ENCODE results near the gene COL3A1.

Gene COL3A1

GRCh38 chr2:188963741-188964140 is 10.4 kb upstream of the COL3A1 start:
- TF ChIP-seq CTCF (IDR thresholded peaks at IDR 0.05; ENCODE audit: low read depth, low read length) (no peak), POLR2A (IDR thresholded peaks at IDR 0.05; ENCODE audit: extremely low read depth, insufficient read length) (no peak), MAX (IDR thresholded peaks at IDR 0.05; ENCODE audit: low read depth, low read length) (no peak), MYC (IDR thresholded peaks at IDR 0.05; ENCODE audit: low read depth, low read length) (no peak)
- DNase-seq (ENCODE audit: low read depth), result no peak
- H3K4me3 ChIP-seq (ENCODE audit: low read depth, low read length), result no peak overlapping the region

- no peak for DNase-seq (ENCODE audit: low read depth)
- TF ChIP-seq MAX (IDR thresholded peaks at IDR 0.05; ENCODE audit: low read depth, low read length), result no peak
- no peak for TF ChIP-seq MYC (IDR thresholded peaks at IDR 0.05; ENCODE audit: low read depth, low read length)
- TF ChIP-seq CTCF (IDR thresholded peaks at IDR 0.05; ENCODE audit: low read depth, low read length), result no peak
- no peak for TF ChIP-seq POLR2A (IDR thresholded peaks at IDR 0.05; ENCODE audit: extremely low read depth, insufficient read length)
- no peak overlapping the region for H3K4me3 ChIP-seq (ENCODE audit: low read depth, low read length)
Observed at GRCh38 chr2:188964976-188965546, 9.1 kb upstream of the COL3A1 start.

- TF ChIP-seq MAX (IDR thresholded peaks at IDR 0.05; ENCODE audit: low read depth, low read length) (no peak), MYC (IDR thresholded peaks at IDR 0.05; ENCODE audit: low read depth, low read length) (no peak), POLR2A (IDR thresholded peaks at IDR 0.05; ENCODE audit: extremely low read depth, insufficient read length) (no peak), CTCF (IDR thresholded peaks at IDR 0.05; ENCODE audit: low read depth, low read length) (no peak)
- DNase-seq (ENCODE audit: low read depth), result no peak
- H3K4me3 ChIP-seq (ENCODE audit: low read depth, low read length), result no peak overlapping the region
Observed at GRCh38 chr2:188965563-188965962, 8.6 kb upstream of the COL3A1 start.

GRCh38 chr2:188966079-188966571 is 8.0 kb upstream of the COL3A1 start:
- TF ChIP-seq CTCF (IDR thresholded peaks at IDR 0.05; ENCODE audit: low read depth, low read length), result no peak
- no peak for TF ChIP-seq MYC (IDR thresholded peaks at IDR 0.05; ENCODE audit: low read depth, low read length)
- TF ChIP-seq MAX (IDR thresholded peaks at IDR 0.05; ENCODE audit: low read depth, low read length), result no peak
- TF ChIP-seq POLR2A (IDR thresholded peaks at IDR 0.05; ENCODE audit: extremely low read depth, insufficient read length), result no peak
- H3K4me3 ChIP-seq (ENCODE audit: low read depth, low read length), result no peak overlapping the region
- no peak for DNase-seq (ENCODE audit: low read depth)

GRCh38 chr2:188966728-188967440 is 7.3 kb upstream of the COL3A1 start:
- DNase-seq (ENCODE audit: low read depth), result no peak
- H3K4me3 ChIP-seq (ENCODE audit: low read depth, low read length), result no peak overlapping the region
- TF ChIP-seq MYC (IDR thresholded peaks at IDR 0.05; ENCODE audit: low read depth, low read length), result no peak
- TF ChIP-seq MAX (IDR thresholded peaks at IDR 0.05; ENCODE audit: low read depth, low read length), result no peak
- no peak for TF ChIP-seq CTCF (IDR thresholded peaks at IDR 0.05; ENCODE audit: low read depth, low read length)
- no peak for TF ChIP-seq POLR2A (IDR thresholded peaks at IDR 0.05; ENCODE audit: extremely low read depth, insufficient read length)

All from NB4 (cell line).